ENCODE measurements around the gene GRIN3B.

GRIN3B gene

GRCh38 chr19:964761-965694 lies 35.2 kb upstream of the GRIN3B start:
- no peak for DNase-seq

- no peak for DNase-seq
Measured at GRCh38 chr19:966485-967088, 33.6 kb upstream of the GRIN3B start.

DNA sequence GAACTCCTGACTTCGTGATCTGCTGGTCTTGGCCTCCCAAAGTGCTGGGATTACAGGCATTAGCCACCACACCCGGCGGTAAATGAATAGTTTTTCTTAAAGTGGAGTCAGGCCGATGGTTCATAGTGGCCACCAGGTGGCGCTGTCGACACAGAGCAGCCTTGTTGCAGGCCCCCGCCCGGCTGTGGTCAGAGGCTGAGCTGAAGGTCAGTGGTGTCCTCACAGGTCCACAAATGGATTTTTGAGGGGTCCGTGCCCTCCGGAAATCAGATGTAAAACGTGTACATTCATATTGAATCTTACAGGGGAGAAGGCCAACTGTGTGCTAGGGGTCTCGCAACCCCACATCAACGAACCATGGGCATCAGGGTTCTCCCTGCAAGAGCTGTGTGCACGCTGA lies 29.5 kb upstream of the GRIN3B start:
- DNase-seq: no peak

DNA sequence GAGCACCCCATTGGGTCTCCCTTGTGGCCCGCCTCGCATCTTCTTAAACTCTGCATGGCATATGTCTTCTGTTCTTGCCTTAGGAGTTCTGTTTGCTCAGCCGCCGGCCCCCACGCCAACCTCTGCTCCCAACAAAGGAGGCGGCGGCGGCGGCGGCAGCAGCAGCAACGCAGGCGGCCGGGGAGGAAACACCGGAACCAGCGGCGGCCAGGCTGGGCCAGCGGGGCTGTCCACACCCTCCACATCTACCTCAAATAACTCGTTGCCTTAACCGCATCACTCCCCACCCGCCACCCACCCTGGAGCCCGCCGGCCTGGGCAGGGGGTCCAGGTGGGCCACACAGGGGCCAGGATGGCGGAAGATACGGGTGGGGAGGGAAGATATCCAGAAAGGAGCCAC lies 28.4 kb upstream of the GRIN3B start:
- DNase-seq: no peak

DNA sequence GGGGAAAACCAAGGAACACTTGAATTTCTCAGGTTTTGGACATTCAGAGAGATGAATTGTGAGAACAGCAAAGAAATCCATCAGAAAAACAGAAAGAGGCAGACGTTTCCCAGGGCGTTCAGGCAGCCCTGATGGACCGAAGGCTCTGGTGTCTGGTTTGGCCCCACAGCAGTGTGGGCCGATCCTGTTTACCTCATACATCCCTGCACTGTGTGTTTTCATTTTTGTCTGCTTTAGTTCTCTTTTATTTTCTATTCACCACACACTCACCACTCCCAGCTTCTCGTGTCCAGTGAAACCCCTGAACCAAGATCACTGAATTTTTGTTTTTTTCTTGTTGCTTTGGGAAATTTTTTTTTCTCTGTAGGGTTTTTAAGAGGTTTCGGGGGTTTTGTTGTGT lies 27.9 kb upstream of the GRIN3B start:
- no peak for DNase-seq

GRCh38 chr19:973726-974563 lies 26.3 kb upstream of the GRIN3B start:
- no peak for DNase-seq

- DNase-seq: no peak
Measured at GRCh38 chr19:974564-975257, 25.5 kb upstream of the GRIN3B start.

- no peak for DNase-seq
Measured at GRCh38 chr19:976476-976875, 23.7 kb upstream of the GRIN3B start.

GRCh38 chr19:977058-977464 lies 23.2 kb upstream of the GRIN3B start:
- DNase-seq: no peak

DNA sequence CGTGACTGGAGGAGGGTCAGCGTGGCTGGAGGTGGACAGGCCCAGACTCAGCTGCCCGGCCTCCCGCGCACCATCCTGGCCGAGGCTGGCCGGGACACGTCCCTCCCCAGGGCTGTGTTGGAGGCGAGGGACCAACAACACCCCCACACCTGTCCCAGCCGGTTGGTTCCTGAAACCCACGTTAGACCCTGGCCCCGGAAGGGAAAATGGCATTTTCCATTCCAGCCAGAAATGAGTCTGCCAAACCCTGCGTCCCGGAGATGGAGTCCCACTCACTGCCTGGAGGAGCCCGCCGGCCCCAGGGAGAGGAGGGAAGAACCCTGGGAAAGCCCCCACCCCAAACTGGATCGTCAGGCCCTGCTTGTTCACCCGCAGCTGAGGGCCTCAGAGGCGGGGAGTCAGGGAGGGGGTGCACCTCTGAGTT lies 20.9 kb upstream of the GRIN3B start:
- DNase-seq: no peak

- DNase-seq: no peak
Measured at GRCh38 chr19:980133-980998, 19.9 kb upstream of the GRIN3B start.

DNA sequence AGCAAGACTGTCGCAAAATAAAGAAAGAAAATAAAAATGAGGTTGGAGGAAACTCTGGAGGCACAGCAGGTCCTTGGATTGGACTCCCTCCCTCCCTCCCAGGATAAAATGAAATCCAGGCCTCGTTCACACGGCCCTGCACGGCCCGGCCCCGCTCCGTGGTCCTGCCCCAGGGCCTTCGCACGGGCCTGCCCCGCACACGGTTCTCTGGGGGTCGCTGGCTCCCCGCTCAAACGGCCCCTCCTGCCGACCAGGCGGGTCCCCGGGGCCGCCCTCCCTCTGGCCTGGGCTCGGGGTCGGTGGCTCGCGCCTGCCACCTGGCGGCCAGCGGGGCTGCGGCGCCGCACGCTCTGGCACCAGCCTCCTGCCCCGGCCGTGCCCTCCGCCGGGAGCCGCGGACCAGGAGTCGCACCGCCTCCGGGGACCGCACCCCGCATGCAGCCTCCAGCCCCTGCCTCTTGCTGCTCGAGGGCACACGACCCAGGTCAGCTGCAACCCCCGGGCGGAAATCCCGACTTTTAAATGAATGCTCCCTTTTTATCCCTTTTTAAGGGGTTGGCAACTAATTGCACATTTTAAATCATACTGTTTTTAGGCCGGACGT lies 17.6 kb upstream of the GRIN3B start:
- peak in 13 of 14 donors; percentile 7 to 87 (median 53) for DNase-seq

GRCh38 chr19:984165-984967 lies 15.9 kb upstream of the GRIN3B start, which contains the start of gene WDR18:
WDR18 (plus strand) TSS chr19:984345; CDS start chr19:984354, 9 bp downstream.
- DNase-seq: peak; percentile 41 to 93 (median 86)

GRCh38 chr19:986083-986482 lies 14.1 kb upstream of the GRIN3B start:
- DNase-seq: no peak

DNA sequence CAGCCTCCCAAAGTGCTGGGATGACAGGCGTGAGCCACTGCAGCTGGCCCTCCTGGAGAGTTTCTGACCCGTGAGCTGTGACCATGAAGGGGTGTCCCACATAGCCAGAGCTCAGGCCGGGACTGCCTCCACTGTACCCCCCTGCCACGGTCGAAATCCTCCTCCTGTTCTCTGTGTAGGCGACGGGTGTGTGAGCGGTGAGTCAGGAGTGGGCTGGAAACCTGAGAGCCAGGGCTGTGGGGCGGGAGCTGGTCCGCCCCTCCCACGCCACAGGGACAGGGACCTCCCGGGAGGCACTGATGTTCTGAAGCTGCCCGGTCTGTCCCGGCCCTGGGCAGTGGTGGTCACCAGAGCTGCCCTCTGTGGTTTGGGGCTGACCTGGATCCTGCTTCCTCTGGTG lies 12.1 kb upstream of the GRIN3B start:
- no peak for DNase-seq

GRCh38 chr19:988510-988909 lies 11.7 kb upstream of the GRIN3B start:
- no peak for DNase-seq

- DNase-seq: no peak
Measured at GRCh38 chr19:989381-990081, 10.7 kb upstream of the GRIN3B start.

GRCh38 chr19:990119-990571 lies 10.1 kb upstream of the GRIN3B start:
- no peak for DNase-seq

GRCh38 chr19:990746-991145 lies 9.5 kb upstream of the GRIN3B start:
- DNase-seq: no peak
